ENCODE measurements around the gene OR10G3. TPM values are rescaled to one million over a fixed set of nuclear protein-coding genes. Genes with fewer than 3 reads are reported as not detected.

The OR10G3 gene
- total RNA-seq, 1 experiment from 2014 or later, result not detected

DNA sequence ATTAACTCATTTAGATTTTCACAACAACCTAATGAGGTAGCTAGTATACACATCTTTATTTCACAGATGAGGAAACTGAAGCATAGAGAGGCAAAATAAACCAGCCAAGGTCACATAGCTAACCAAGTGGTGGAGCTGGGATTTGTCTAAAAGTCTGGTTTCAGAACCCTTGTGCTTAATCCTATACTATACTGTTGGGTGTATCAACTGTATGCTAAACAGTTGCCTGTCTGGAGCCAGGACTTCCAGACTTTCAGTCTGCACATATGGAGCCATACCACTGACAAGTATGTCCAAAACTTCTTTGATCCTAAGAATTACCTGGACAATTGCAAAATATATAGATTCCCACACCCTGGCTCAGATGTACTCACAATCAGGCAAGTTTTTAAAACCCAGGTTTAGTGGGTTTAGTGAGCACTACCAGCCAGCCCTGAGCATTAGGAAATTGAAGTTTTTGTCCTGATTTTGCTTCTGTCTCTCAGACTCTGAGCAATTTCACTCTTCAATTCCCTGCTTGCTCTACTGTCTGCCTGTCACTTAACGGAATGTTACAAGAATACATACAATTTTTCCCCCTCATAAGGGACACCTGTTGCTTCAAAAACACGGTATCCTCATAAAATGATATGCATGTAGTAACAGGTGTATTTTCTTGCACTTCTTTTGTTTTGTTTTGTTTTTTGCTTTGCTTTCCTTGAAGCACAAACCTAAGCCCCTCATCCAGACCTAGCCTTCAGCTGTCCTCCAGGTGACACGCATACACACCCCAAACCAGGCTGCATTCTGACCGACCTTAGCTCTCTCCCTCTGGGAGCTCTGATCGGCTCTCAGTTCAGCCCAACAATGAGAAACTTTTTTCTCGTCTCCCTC is 44.1 kb downstream of the OR10G3 start:
- no peak for DNase-seq (ENCODE audit: low read depth)

GRCh38 chr14:21534576-21534975 is 45.3 kb downstream of the OR10G3 start:
- no peak for DNase-seq (ENCODE audit: low read depth)

GRCh38 chr14:21533294-21533693 is 46.6 kb downstream of the OR10G3 start:
- DNase-seq (ENCODE audit: low read depth), result no peak

DNA sequence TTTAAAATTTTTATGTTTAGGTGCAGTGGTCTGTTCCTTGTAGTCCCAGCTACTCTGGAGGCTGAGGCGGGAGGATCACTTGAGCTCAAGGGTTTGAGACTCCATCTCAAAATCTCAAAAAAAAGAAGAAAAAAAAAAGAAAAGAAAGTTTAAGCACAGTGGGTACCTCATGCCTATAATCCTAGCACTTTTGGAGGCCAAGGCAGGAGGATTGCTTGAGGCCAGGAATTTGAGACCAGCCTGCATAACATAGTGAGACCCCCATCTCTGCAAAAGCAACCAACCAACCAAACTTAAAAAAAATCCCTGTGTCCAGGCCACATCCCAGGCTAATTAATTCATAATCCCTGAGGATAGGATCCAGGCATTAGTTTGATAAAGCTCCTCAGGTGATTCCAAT is 50.4 kb downstream of the OR10G3 start:
- no peak for DNase-seq (ENCODE audit: low read depth)

DNA sequence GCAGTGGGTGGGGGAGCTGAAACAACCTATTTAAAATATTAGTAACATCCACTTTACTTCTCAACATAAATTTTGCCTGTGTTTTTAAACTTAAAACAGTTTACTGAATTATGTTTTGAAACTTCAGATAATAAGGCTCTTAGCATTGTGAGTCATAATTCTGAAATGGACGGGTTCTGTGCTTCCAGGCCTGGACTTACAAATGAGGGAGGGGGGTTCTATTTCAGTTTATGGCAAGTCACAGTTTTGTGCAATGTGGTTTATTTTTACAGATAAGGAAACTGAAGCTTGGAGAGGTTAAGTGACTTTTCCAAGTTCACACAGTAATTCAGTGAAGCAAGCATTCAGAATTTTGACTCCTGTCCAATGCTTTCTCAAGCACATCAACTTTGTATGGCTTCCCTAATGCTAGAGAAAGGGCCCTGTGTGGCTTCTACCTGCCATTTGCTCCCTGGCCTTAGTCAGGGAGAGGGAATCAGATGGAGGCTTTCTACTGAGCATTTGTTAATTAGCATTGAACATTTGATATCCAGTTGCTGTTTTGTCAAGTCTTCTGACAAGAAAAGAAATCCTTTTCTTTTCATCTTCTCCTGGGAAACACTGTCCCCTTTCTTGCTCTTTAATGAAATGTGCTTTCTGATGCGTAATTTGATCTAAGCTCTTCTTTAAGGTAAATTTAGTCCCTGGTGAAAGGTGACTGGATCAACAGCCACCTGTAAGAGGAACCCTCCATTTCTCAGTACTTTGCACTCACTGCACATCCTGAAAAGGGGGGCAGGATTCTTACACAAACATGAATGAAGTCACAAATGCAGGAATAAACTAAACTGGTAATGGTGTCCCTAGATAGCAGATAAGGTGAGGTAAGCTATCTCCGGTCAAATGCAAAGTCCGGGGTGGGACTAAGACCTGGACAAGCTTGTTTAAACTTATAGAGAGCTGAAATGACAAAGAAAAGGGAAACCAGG is 51.2 kb downstream of the OR10G3 start:
- DNase-seq (ENCODE audit: low read depth), result no peak

DNA sequence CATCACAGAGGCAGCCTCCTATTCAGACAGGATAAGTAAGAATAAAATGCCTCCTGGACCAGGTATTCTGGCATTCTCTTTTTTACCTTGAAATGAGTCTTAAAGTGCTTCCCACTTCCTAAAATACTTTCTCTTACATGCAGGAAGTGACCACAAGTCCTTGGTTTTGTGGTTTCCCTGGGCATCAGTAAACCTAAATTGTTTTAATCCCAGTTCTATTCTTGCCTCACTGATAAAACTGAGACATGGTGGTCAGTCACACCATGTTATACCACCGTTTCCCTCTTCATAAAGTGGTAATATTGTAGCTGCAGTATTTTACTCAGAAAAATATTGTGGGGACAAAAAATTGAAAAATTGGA is 52.6 kb downstream of the OR10G3 start:
- no peak for DNase-seq (ENCODE audit: low read depth)

- no peak for DNase-seq (ENCODE audit: low read depth)
These were observed 53.1 kb downstream of the OR10G3 start for GRCh38 chr14:21526672-21527317.

DNA sequence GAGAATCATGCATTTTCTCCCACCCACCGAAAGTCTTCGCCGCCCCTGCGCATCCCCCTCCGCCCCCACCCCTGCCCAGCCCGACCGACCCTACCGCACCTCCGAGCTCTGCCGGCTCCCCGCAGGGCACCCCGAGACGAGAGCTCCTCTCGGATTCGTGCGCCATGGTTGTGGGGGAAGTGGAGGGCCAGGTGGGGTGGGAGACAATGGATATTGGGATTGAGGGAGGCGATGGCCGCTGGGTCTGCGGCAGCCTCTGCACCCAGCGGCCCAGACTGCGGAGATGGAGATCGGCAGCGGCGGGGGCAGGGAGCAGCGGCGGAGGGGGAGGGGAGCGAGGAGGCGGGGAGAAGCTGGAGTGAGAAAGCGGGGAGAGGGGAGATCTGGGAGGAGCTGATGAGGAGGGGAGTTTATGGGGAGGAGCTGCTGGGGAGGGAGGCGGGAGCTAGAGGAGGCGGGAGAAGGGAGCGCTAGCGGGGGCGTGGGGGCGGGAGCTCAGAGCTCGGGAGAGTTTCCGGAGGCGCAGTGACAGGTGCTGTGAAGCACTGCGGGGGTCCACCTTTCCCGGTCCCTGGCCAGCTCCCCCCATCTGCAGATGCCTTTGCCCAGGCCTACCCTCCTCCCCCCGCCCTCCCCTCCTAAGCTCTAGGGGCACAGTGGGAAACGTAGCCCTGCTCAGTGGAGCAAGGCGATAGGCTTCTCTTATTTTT is 53.8 kb downstream of the OR10G3 start, which contains the start of gene SALL2:
SALL2 (minus strand) TSS at position 385 of the 710 bp plus-strand sequence; CDS start at position 166, 219 bp downstream.
- DNase-seq (ENCODE audit: low read depth), result peak; percentile 41

- no peak for DNase-seq (ENCODE audit: low read depth)
These were observed 54.3 kb downstream of the OR10G3 start for GRCh38 chr14:21525571-21525961.

- no peak for DNase-seq (ENCODE audit: low read depth)
These were observed 55.0 kb downstream of the OR10G3 start for GRCh38 chr14:21524575-21525490.

DNA sequence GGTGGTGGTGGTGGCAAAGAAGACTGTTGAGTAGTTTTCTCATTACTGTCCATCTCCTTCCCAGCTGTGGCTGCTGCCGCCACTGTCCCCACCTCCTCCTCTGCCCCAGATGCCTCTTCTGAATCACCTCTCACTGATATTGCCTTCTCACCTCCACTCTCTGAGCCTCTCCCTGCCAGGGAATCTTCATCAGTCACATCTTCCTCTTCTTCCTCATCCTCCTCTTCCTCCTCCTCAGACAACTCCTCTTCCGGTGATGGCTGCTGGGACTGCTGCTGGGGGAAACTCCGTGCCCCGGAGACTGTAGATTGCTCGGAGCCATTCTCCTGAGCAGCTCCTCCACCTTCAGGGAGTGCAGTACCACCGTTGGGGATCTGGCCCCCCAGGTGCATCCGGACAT is 56.7 kb downstream of the OR10G3 start:
- DNase-seq (ENCODE audit: low read depth), result no peak

DNA sequence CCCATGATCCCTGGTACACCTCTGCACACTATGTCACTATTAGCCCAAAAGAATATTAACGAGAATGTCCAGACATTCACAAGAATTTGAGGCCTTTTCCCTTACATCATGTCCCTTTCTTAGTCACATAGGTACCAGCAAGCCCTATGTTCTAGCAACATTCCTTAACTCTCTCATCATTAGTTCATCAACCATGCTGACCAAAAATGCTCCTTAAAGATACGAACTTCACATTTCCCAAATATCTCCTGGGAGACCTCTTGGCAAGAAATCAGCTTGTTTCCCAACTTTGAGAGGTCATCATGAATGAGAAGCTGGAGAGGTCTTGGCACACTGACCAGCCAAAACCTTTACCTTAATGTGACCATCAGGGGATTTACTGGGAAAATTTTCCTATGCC is 58.4 kb downstream of the OR10G3 start:
- peak; percentile 42 for DNase-seq (ENCODE audit: low read depth)

DNA sequence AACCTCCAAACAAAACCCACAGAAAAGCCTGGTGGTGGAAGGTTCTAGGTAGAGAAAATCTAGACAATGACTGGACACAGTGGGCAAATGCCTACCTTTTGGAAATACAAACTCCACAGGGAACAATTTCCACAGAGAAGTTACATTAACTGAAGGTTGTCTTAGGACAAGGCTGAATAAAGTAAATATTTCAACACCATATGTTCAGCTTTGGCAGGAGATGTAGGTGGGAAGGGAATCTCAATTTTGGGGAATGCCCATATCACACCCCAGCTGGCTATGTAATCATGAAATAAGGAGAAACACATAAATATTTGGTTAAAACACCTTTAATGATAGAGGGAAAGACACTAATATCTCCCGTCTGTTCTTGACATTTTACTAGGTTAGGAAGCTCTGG is 59.1 kb downstream of the OR10G3 start:
- no peak for DNase-seq (ENCODE audit: low read depth)

- no peak for DNase-seq (ENCODE audit: low read depth)
These were observed 61.2 kb downstream of the OR10G3 start for GRCh38 chr14:21518725-21519124.

Other genes starting within 250 kb of the OR10G3 start
- gene SUPT16H, start 196.1 kb downstream of the OR10G3 start, total RNA-seq (2014; rRNA removed), result 123 and 132 TPM in 2 replicates
- 49.1 and 50.1 TPM in 2 replicates for gene CHD8, start 124.0 kb downstream of the OR10G3 start, total RNA-seq (2014; rRNA removed)
- gene RAB2B, start 103.1 kb downstream of the OR10G3 start, total RNA-seq (2014; rRNA removed), result 36.5 and 39.9 TPM in 2 replicates
- 30.7 and 44.7 TPM in 2 replicates for gene TOX4, start 102.9 kb downstream of the OR10G3 start, total RNA-seq (2014; rRNA removed)
- gene METTL3, start 68.7 kb downstream of the OR10G3 start, total RNA-seq (2014; rRNA removed), result 74.3 and 85.0 TPM in 2 replicates
- 3.5 and 7.1 TPM in 2 replicates for gene SALL2, start 53.7 kb downstream of the OR10G3 start, total RNA-seq (2014; rRNA removed)
- not detected in 2 replicates for gene OR10G2, start 54.9 kb upstream of the OR10G3 start, total RNA-seq (2014; rRNA removed)
- not detected in 2 replicates for gene OR4E2, start 73.8 kb upstream of the OR10G3 start, total RNA-seq (2014; rRNA removed)
- gene OR4E1, start 93.7 kb upstream of the OR10G3 start, total RNA-seq (2014; rRNA removed), result 0.06 TPM in 1 of 2 replicates, not detected in the other

Data from LHCN-M2 (cell line).